HG02884 (cell line): ENCODE measurements around the gene ATP11A.
A peak's percentile ranks its signal among the peaks of the same experiment; 100 is the strongest.

ENCODE experiments used
- ATAC-seq: cut with Tn5 transposase; IDR thresholded peaks from one replicate; pipeline ENCODE4 v1.9.1; 2021; ENCODE audit warnings: mild to moderate bottlenecking, moderate library complexity; ENCODE audit not compliant: unreplicated experiment

Gene ATP11A

DNA sequence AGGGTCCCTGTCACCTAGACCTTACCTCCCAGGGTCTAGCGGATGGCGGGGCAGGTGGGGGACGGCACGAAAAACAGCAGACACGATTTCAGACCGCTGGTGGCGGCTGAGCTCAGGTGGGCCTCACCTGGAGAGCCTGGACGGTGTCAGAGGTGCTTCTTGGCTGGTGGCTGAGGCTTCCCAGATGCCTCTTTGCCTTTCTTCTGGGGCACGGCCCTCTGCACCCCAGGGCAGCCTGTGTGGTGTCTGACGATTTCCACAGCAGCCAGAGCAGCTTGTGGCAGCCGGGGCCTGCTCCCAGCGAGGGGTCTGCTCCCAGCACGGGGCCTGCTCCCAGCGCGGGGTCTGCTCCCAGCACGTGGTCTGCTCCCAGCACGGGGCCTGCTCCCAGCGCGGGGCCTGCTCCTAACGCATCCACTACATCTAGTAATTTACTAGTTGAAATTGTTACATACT is 66.7 kb downstream of the ATP11A start:
- no peak for ATAC-seq

DNA sequence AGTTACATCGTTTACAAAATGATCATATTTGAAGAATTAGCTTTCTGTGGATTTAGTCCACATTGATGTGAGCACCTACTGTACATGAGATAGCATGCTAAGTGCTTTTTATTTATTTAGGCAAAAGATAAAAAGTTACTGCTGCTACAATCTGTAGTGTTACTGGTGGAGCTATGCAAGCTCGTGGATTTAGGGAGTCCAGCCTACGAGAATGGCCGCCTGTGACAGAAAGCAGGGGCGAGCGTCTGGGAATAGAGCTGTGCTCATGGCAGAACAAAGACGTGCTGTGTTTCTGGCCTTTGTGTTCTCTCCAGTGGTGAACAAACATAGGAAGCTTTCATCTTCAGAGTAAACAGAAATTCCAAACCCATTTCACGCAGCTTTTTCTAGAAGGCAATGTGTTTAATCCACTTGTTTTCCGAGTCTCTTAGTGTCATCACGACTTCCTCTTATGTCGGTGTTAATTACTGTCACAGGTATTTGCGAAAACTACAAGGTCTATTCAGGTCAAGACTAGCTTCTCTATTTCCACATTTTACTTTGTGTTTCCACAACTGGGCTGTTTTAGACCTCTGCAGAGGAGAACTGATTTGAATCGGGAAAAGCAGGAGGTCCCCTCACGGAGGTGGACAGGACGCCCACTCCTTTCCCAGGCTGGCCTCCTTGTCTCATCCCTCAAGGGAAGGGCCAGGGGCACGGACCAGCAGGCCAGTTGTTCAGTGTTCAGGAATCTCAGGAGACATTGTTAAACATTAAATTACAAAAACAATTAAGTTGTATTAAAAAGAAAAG is 67.3 kb downstream of the ATP11A start:
- no peak for ATAC-seq

DNA sequence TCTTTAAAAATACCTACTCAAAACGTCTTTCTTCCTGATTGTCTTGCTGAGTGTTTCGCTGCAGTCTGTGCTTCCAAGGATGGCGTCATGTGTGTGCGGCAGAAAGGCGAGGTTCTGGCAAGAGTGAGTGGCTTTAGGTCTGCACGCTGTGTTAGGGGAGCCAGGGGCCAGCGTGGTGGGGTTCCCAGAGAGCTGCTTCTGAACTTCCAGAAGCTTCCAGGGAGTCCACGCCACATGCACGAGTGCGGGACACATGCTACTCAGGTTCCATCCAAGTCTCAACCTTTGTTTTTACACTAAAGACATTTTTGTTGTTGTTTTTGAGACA is 67.9 kb downstream of the ATP11A start:
- no peak for ATAC-seq

DNA sequence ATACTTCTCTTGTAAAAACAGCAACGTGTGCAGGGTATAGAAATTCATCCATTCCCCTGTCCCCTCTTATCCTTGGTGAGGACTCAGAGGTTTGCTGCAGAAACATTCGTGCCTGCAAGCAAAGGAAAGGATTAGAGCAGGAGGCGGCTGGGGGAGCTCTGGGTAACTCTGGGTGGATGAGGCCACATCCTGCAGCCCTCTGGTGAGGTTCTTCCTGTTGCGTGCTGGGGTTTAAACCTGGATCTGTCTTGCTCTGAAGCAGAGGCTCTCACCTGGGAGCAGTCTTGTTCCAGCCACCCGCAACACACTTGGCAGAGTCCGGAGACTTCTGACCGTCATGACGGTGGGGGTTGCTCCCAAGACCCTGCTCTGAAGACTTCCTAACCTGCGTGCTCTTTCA is 69.2 kb downstream of the ATP11A start:
- no peak for ATAC-seq

DNA sequence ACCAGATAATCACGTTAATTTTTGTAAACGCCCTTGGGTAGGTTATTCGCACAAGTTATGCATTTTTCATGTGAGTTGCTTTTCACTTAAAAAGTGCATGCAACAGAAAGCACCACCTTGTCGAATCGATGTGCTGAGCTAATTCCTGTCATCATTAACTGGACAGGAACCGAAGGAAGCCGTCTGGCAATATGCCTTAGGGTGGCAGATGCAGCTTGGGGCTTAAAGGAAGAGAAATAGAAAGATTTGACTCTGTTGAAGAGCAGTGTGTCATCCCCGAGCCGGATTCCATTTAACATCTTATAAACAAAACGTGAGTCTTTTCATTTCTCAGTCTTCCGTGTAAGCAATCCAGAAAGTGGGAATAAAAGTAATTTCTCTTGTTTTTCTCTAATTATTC is 70.0 kb downstream of the ATP11A start:
- ATAC-seq, result no peak

DNA sequence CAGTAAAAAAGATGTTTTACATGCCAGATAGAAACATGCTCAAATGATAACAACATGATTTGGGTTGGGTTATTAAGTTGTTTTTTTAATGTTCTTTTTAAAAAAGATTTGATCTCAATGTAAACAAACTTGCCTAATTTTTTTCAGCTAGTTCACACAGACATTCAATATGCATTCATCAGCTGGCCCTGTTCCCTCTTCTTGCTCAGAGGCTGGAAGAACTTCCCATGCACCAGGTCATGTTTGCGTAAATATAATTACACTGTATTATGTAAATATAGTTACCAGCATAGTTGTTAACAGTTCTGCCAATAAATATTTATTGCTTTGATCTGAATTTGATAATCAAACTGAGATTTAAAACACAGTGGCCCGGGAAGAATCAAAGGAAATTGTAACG is 70.6 kb downstream of the ATP11A start:
- ATAC-seq, result no peak

DNA sequence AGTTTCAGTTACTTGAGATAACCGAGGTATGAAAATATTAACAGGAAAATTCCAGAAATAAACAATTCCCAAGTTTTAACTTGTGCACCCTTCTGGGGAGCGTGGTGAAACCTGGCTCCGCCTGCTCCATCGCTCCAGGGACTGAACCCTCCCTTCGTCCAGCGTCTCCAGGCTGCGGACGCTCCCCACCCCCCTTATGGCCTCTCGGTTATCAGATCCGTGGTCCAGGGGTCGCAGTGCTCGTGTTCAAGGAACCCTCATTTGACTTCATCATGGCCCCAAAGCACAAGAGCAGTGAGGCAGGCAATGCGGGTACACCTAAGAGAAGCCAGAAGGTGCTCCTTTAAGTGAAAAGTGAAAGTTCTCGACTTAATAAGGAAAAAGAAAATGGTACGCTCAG is 71.1 kb downstream of the ATP11A start:
- ATAC-seq, result no peak

DNA sequence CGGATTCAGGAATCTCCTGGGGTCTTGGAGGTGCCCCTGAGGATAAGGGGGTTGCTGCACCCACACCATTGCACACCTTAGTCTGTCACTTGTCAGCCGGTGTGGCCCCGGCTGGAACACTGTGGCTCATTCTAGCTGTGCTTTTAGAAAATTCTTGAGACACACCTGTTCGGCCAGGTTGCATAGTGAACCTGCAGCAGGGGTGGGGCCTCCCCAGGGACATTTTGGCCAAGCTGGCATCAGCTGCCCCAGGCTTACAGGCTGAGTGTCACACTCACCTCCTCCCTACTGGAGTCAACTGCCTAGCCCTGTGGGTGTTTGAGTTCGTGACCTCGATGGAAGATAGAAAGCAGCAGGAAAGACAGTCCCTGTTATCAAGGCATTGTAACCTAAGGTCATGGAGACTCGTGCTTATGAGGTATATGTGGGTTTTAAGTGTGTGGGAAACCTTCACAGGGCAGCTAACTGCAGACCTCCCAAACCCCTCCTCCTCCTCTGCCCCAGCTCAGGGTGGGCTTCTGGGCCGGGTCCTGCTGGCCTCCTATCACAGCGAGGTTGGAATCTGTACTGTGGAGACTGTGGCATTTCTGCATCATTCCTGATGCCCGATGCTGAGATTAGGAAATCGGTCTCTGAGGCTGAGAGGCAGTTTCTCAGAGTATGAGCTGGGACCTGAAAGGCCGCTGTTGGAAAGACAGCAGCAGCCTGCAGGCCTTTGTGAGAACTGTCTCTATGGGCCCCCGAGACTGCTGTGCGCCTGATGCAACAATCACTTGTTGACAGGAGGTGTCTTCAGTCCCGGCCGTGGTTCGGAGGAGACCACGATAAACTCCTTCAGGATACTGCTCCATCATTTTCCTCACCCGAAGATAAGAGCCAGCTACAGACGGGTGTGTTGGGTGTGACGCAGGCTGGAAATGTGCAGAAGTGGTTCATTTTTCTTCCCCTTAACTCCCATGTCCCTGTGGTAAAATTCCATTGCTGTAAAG is 72.2 kb downstream of the ATP11A start:
- no peak for ATAC-seq

DNA sequence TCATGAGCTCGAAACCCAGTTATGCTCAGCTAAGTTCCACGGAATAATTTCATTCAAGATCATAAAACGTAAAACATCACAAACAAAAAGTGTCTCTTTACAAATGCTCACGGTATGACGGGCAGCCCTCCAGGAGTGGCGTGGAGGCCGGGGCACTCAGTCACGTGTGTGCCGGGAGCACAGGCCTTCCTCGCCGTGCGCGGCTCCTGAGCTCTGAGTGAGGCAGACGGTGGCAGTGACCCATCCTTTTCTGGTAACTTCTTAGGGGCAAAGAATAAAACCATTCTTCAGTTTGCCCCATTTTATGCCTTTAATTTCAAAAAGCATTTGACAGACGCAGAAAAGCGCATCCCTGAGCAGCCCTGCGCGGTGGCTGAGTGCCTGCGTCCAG is 72.8 kb downstream of the ATP11A start:
- no peak for ATAC-seq

DNA sequence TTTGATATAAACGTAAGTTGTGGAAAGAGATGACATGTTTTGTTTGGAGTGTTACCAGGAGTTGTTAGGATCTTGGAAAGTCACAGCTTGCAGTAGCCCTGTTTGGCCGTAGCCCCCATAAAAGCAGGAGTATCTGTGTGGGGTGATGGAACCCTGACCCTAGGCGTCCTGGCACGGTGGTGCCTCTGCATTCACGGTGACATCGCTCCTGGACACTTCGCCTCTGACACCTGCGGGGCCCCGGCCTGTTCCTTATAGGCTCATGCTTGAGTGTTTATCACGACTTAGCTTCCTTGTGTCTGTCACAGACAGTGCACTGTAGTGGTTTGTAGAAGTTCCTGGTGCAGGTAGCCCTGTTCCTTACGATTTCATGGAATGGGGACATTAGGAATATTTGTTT is 74.2 kb downstream of the ATP11A start:
- no peak for ATAC-seq

DNA sequence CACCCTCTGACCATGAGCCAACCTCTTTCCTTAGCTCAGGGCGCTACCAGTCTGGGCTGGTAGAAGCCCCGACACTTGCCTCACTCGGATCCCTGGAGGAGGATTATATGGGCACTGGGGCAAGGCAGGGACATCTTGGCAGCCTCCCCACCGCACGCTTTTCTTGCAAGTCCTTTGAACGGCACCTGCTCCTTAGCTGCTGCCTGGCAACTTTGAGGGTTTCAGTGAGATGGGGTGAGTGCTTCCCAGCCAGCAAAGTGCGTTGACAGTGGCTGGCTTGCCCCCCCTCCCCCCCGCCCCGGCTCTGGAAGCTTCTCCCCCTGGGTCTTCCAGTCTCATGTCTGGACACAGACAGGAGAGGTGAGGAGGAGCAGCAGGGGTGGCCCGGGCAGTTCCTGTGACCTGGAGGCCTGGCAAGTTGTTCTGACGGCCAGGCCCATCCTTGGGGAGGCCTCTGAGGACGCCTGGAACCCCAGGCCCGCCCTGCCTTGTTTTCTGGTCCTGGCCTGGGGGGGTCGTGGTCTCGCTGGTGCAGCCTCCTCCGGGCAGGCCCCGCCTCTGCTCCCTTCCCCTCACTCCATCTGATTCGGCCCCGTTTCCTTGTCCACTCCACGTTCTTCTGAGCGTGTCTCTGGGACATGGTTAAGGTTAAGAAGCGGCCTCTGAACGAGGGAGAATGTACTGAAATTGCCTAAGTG is 75.2 kb downstream of the ATP11A start:
- no peak for ATAC-seq

DNA sequence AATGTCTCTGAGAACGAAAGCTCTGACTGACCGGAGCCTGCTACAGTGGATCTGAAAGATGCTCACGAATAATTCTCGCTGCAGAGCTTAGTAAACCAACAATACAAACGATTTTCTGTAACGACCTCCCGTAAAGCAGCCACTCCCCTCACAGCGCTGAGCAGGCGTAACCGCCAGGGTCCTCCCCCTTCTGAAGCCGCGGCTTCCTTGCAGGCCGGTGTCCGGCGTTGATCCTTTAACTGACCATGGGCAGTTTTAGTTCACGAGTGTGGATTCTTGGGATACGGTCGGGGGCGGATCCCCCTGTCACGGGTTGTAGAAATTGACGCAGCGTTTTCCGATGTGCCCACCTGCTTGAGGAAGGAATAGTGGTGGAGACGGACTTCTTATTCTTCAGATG is 75.9 kb downstream of the ATP11A start:
- no peak for ATAC-seq

DNA sequence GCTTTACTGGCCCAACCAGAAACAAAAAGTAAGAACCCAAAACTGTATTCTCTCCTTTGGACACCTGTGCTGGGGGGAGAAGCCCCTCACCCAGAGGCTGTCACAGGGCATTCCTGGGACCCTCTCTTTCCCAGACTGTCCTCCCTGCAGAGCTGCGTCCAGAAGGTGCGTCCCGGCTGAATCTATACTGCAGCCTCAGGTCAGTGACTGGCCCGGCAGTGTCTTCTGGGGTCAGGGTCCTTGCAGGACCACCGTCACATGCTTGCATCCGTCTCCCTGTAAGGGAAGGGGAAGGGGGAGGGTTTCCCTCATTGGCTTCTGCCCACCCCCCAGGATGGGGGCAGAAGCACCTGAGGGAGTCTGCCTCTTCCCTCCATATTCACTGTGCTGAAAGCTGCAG is 76.5 kb downstream of the ATP11A start:
- ATAC-seq, result no peak

DNA sequence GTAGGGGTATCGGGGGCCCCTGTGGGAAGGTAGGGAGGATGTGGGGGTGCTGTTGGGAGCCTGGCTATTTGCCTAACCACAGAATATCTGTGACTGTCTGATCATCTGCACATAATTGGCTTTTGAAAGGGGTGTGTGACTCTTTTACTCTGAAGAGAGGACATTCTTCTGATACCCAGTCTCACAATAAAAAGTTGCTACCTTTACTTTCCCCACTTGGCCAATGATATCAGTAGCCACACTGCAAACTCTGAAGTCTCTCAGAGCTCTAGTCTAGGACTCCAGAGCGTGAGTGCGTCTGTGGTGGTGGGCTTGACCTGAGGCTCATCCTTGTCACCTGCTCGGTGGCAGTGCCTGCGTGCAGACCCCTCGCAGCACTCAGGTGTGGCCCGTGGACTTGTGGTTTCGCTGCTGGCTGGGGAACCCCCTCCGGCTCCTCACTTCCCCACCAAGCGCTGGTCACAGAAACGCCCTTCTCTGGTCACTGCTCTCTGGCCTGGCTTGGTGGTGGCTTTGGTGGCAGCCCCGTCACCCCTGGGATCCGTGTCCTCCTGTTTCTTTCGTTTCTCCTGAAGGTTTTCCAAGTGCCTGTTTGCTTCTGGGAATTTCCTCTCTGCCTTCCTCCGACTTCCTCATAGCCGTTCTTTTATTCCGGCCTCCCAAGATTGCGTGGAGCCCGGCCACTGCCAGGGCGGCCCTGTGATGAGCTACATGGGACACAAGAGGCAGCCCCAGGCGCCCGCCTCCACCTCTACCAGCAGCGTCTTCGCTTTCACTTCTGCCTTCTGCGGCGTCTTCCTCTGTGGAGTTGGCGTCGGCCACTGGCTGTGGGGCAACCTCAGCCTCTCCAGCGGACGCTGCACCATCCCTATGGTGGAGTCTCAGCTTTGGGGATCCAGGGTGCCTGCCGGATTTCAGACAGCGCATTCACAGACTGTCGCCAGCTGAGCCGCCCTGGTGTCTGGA is 78.0 kb downstream of the ATP11A start:
- ATAC-seq, result peak; percentile 64

DNA sequence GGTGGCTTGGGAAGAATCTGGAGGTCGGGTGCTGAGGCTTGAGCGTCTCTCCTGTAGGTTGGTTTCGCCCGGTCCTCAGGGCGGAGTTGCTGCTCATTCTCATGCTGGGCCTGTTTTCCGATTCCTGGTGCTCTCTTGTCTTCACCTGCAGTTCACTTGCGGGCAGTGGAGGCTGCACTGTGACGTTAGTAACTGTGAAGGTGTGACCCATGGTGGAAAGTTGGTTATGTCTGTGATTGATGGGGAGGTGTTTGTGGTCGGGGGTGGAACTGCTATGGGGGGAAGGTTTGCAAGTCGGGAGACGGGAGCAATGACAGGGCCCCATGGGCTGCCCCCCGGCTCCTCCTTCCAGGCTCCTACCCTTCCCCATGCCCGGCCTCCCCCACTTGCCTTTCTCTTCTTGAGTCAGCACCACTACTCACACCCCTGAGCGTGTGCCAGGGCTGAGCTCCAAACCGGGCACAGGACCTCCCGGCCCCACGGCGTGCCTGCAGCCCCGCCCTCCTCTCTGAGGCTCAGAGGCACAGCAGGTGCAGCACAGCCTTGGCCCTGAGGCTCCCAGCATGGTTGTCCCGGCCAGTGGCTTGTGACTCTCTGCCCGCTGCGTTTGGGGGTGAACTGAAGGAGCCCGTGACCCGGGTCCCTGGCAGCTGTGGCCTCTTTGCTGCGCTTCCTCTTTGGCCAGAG is 79.1 kb downstream of the ATP11A start:
- no peak for ATAC-seq

DNA sequence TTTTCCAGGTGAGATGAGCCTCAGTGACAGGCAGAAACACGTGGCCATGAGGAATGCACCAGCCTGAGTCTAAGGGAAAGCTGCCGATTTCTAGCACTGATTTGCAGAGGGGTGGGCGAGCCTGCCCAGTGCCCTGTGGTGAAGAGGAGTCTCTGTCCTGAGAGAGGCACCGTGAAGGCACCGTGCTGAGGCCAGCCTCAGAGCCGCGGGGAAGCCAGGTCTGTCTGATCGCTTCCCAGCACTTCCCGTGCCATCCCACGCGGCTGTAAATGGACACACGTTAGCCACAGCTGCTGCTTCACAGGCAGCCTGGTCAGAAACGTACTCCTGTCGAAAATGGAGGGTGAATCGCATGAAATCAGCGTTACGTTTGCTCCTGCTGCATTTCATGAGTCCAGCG is 79.8 kb downstream of the ATP11A start:
- no peak for ATAC-seq

DNA sequence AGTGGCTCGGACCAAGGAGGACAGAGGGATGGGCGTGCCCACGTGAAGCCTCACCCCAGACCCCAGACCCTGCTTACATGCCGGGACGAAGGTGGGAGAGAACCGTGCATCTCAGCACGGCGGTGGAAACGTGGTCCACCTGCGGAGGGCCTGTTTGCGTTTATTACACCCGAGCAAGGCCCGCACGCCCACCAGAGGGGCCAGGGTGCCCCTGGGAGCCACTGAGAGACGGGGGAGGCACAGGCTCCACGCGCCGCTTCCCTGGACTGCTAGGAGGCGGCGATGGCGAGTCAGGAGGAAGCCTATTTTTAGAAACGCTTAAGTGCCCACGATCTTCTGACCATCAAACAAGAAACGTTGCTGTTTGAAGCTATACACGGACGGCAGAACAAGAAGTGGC is 80.7 kb downstream of the ATP11A start:
- ATAC-seq, result no peak

DNA sequence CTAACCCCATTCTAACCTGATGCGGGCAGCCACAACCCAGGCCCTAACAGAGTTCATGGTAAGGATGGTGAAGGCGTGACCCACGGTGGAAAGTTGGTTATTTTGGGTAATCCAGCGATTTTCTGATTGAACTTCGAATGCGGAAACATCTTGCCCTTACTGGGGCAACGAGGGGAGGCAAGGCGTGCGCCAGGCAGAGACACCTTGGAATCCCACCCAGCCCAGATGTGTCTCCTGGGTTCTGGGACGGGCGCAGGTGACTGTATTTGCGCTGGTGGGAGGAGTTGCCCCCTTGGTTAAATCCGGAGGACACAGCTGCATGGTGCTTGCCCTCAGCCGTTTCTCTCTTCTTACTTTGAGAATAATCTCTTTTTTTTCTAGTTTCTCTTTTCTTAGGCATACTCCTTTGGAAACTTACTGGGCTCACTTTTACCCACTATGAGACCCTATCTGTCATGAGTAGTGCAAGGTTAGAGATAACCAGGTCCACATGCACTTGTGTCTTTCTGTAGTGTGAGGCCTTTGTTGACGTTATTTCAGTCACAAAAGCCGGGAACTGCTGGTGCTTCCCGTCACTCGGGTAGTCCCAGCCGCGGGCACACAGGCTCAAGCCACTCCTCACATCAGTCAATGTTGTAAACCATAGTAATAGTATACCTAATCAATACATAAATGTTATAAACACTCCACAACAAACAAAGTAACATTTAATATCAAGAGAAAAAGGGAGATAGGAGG is 81.5 kb downstream of the ATP11A start:
- ATAC-seq, result no peak

DNA sequence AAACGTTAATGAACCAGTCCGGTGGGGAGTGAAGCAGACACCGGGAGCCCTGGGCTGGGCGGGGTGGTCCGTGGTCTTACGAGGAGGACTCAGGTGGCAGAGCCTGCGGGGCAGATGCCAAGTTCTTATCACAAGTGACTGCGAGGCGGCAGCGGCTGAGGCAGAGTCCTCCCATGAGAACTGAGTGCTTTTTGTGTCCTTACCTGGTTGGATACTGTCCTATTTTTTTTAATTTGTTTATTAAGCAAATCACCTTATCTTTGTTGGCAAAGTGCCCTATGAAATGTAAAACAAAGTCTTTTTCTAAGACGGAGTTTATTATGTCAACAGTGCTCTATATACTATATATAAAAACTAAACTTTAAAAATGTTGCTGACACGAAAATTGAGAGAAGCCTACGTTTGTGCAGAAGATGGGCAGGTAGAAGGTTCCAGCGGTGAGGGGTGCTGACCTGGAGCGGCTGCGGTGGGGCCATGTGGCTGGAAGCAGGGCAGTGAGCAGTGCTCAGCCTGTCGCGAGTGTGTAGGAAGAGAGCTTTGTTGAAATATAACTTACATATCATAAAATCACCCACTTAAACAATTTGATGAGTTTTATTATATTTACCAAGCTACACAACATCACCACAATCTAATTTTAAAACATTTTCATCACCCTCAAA is 82.2 kb downstream of the ATP11A start:
- no peak for ATAC-seq
